ENCODE results near the gene NMU. TPM values are rescaled to one million over a fixed set of nuclear protein-coding genes. Genes with fewer than 3 reads are reported as not detected.
"Not testable (repeated sequence)": the region's sequence is repeated elsewhere in the genome, so short reads cannot be mapped to it uniquely, and the experiment has no call there.

NMU gene
- total and polyA plus RNA-seq, 2 donors from 2014 or later: 0.54 to 0.79 TPM

- DNase-seq (peak in 2 of 5 donors; percentile 35 to 60), FAIRE-seq (peak; percentile 73)
- no peak overlapping the region for H3K27ac ChIP-seq (ENCODE audit: low read depth in 2 of 2, low read length in 2 of 2)
- no peak overlapping the region for H3K4me3 ChIP-seq (ENCODE audit: low read length in 3 of 3)
- H3K4me1 ChIP-seq (ENCODE audit: control insufficient read depth in 2 of 3, insufficient read depth in 2 of 3, low read depth in 1 of 3, low read length in 3 of 3): no peaks in the 10 kb centered on the region
- intact Hi-C loops (cut with DNase I): no loop called here
- H3K36me3 ChIP-seq (ENCODE audit: control insufficient read depth in 2 of 3, insufficient read depth in 3 of 3, low read length in 3 of 3): no peaks in the 10 kb centered on the region
- H3K9ac ChIP-seq (ENCODE audit: low read length in 3 of 3): no peak overlapping the region
- H3K27me3 ChIP-seq (ENCODE audit: control insufficient read depth, insufficient read depth, low read length): no peaks in the 10 kb centered on the region
- peak; percentile 10 for TF ChIP-seq CTCF (IDR thresholded peaks at IDR 0.05; ENCODE audit: borderline replicate concordance, extremely low read depth, insufficient read depth)
- H3K9me3 ChIP-seq (ENCODE audit: control insufficient read depth in 2 of 3, insufficient read depth in 1 of 3, low read length in 3 of 3): no peaks in the 10 kb centered on the region
Measured at GRCh38 chr4:55554453-55555030, 81.6 kb downstream of the NMU start.

GRCh38 chr4:55553441-55554201 lies 82.5 kb downstream of the NMU start:
- no peaks in the 10 kb centered on the region for H3K36me3 ChIP-seq (ENCODE audit: control insufficient read depth in 2 of 3, insufficient read depth in 3 of 3, low read length in 3 of 3)
- H3K9ac ChIP-seq (ENCODE audit: low read length in 3 of 3): peak overlapping the region in 1 of 3 donors; percentile 55
- no peaks in the 10 kb centered on the region for H3K4me1 ChIP-seq (ENCODE audit: control insufficient read depth in 2 of 3, insufficient read depth in 2 of 3, low read depth in 1 of 3, low read length in 3 of 3)
- intact Hi-C loops (cut with DNase I): no loop called here
- no peak overlapping the region for H3K27ac ChIP-seq (ENCODE audit: low read depth in 2 of 2, low read length in 2 of 2)
- FAIRE-seq (no peak), DNase-seq (peak in 1 of 5 donors; percentile 13)
- H3K4me3 ChIP-seq (ENCODE audit: low read length in 3 of 3): peak overlapping the region in 2 of 3 donors; percentile 45 to 49
- H3K27me3 ChIP-seq (ENCODE audit: control insufficient read depth, insufficient read depth, low read length): no peaks in the 10 kb centered on the region
- no peak for TF ChIP-seq CTCF (IDR thresholded peaks at IDR 0.05; ENCODE audit: borderline replicate concordance, extremely low read depth, insufficient read depth)
- no peaks in the 10 kb centered on the region for H3K9me3 ChIP-seq (ENCODE audit: control insufficient read depth in 2 of 3, insufficient read depth in 1 of 3, low read length in 3 of 3)

GRCh38 chr4:55551964-55552363 lies 84.1 kb downstream of the NMU start:
- H3K36me3 ChIP-seq (ENCODE audit: control insufficient read depth in 2 of 3, insufficient read depth in 3 of 3, low read length in 3 of 3); DNase-seq; H3K27me3 ChIP-seq (ENCODE audit: control insufficient read depth, insufficient read depth, low read length); H3K4me3 ChIP-seq (ENCODE audit: low read length in 3 of 3); FAIRE-seq; H3K9me3 ChIP-seq (ENCODE audit: control insufficient read depth in 2 of 3, insufficient read depth in 1 of 3, low read length in 3 of 3); H3K9ac ChIP-seq (ENCODE audit: low read length in 3 of 3); intact Hi-C loops (cut with DNase I); H3K4me1 ChIP-seq (ENCODE audit: control insufficient read depth in 2 of 3, insufficient read depth in 2 of 3, low read depth in 1 of 3, low read length in 3 of 3); H3K27ac ChIP-seq (ENCODE audit: low read depth in 2 of 2, low read length in 2 of 2): not testable (repeated sequence)

GRCh38 chr4:55549888-55550287 lies 86.2 kb downstream of the NMU start:
- FAIRE-seq (no peak), DNase-seq (no peak)
- Histone ChIP-seq H3K27ac (ENCODE audit: low read depth in 2 of 2, low read length in 2 of 2) (no peak overlapping the region), H3K9ac (ENCODE audit: low read length in 3 of 3) (no peak overlapping the region), H3K4me1 (ENCODE audit: control insufficient read depth in 2 of 3, insufficient read depth in 2 of 3, low read depth in 1 of 3, low read length in 3 of 3) (peaks cover 0 to 6% (median 4%) of the 10 kb centered on the region in 3 donors), H3K4me3 (ENCODE audit: low read length in 3 of 3) (no peak overlapping the region), H3K9me3 (ENCODE audit: control insufficient read depth in 2 of 3, insufficient read depth in 1 of 3, low read length in 3 of 3) (no peaks in the 10 kb centered on the region), H3K27me3 (ENCODE audit: control insufficient read depth, insufficient read depth, low read length) (no peaks in the 10 kb centered on the region), H3K36me3 (ENCODE audit: control insufficient read depth in 2 of 3, insufficient read depth in 3 of 3, low read length in 3 of 3) (no peaks in the 10 kb centered on the region)
- intact Hi-C loops (cut with DNase I): no loop called here
- TF ChIP-seq CTCF (IDR thresholded peaks at IDR 0.05; ENCODE audit: borderline replicate concordance, extremely low read depth, insufficient read depth): no peak

Measured in kidney (tissue), 14 donors.